Breast epithelium (tissue), 3 donors: ENCODE data around the gene CNMD.

ENCODE experiments used
- CTCF ChIP-seq, 3 donors: fragments of 450-650 bp; IDR thresholded peaks; one replicate each; pipeline ENCODE4 v1.5.1; 2016 to 2017; ENCODE audit warnings: antibody characterized with exemption in 3 of 3, mild to moderate bottlenecking in 3 of 3, moderate library complexity in 3 of 3
- POLR2A ChIP-seq: fragments of 450-650 bp; IDR thresholded peaks from one replicate; pipeline ENCODE4 v1.6.1; 2016; ENCODE audit warnings: antibody characterized with exemption, mild to moderate bottlenecking, moderate library complexity
- POLR2AphosphoS5 ChIP-seq, 3 donors: sonication (generic); formaldehyde crosslinking; IDR thresholded peaks; one replicate each; pipeline ENCODE4 v1.6.1; 2017; ENCODE audit warnings: antibody characterized with exemption in 3 of 3

GRCh38 chr13:52780092-52780491 lies 40.5 kb upstream of the CNMD start:
- TF ChIP-seq POLR2A (no peak), CTCF (IDR thresholded peaks at IDR 0.05) (no peak), POLR2AphosphoS5 (IDR thresholded peaks at IDR 0.05) (no peak)
